Right lobe of liver (tissue), 4 donors: ENCODE results near the gene MCF2L2.

Source experiments
- CTCF ChIP-seq, 4 donors: fragments of 200-600 bp in 3 of 4; fragments of 450-650 bp in 1 of 4; IDR thresholded peaks; one replicate each; pipeline versions ENCODE4 v1.5.1 to v1.8.0; 2016 to 2022; ENCODE audit warnings: antibody characterized with exemption in 4 of 4, mild to moderate bottlenecking in 2 of 4
- POLR2A ChIP-seq: fragments of 450-650 bp; IDR thresholded peaks from one replicate; pipeline ENCODE4 v1.6.1; 2017; ENCODE audit warnings: antibody characterized with exemption, mild to moderate bottlenecking
- donor health status: DM: no; HTN: no; CAD: no.
- donor health status: DM: no; HTN: no; CAD: no.
- donor health status: DM: no; HTN: yes; CAD: no.

- no peak for TF ChIP-seq POLR2A
- TF ChIP-seq CTCF (IDR thresholded peaks at IDR 0.05), result no peak
Observed at GRCh38 chr3:183328823-183329222, 99.6 kb downstream of the MCF2L2 start.
